Measurements from ENCODE around the gene BANF1. TPM values are rescaled to one million over a fixed set of nuclear protein-coding genes. Genes with fewer than 3 reads are reported as not detected.

The BANF1 gene
- total and polyA plus RNA-seq, 2 of the 13 experiments (the other 11 are each of a cell fraction or from before 2014, with no cell fraction given): 40.5 to 86.5 TPM

DNA sequence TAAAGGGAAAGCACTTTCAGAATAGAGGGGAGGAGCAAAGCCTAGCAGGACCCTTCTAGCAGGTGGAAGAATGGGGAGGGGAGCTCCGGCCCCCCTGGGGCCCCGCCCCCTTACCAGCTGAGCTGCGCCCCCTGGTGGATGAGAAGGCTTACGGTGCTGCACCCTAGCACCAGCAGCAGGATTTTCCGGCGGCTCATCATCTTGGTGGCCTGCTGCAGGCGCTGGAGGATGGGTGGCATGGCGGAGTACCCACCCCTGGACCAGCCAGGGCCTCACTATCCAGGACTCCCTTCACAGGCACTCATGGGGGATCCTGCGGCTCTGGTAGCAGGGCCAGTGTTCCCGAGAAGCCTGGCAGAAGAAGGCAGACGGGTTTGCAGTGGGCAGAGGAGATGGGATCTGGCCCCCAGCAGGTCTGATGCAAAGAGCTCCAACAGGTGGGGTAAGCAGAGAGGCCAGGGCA lies 42.9 kb downstream of the BANF1 start (continued):
- TF ChIP-seq, protein P1, sequence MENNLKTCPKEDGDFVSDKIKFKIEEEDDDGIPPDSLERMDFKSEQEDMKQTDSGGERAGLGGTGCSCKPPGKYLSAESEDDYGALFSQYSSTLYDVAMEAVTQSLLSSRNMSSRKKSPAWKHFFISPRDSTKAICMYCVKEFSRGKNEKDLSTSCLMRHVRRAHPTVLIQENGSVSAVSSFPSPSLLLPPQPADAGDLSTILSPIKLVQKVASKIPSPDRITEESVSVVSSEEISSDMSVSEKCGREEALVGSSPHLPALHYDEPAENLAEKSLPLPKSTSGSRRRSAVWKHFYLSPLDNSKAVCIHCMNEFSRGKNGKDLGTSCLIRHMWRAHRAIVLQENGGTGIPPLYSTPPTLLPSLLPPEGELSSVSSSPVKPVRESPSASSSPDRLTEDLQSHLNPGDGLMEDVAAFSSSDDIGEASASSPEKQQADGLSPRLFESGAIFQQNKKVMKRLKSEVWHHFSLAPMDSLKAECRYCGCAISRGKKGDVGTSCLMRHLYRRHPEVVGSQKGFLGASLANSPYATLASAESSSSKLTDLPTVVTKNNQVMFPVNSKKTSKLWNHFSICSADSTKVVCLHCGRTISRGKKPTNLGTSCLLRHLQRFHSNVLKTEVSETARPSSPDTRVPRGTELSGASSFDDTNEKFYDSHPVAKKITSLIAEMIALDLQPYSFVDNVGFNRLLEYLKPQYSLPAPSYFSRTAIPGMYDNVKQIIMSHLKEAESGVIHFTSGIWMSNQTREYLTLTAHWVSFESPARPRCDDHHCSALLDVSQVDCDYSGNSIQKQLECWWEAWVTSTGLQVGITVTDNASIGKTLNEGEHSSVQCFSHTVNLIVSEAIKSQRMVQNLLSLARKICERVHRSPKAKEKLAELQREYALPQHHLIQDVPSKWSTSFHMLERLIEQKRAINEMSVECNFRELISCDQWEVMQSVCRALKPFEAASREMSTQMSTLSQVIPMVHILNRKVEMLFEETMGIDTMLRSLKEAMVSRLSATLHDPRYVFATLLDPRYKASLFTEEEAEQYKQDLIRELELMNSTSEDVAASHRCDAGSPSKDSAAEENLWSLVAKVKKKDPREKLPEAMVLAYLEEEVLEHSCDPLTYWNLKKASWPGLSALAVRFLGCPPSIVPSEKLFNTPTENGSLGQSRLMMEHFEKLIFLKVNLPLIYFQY (CRISPR knock-in tag; IDR thresholded peaks at IDR 0.05; ENCODE audit: borderline replicate concordance): no peak
- TF ChIP-seq ZNF883 (CRISPR knock-in tag; IDR thresholded peaks at IDR 0.05; ENCODE audit: not compliant biosample characterization) (no peak), PHF8 (CRISPR knock-in tag; IDR thresholded peaks at IDR 0.05) (no peak), ATRX (CRISPR knock-in tag; IDR thresholded peaks at IDR 0.05; ENCODE audit: borderline replicate concordance) (no peak), ZNF790 (CRISPR knock-in tag; IDR thresholded peaks at IDR 0.05; ENCODE audit: borderline replicate concordance) (no peak), MIXL1 (CRISPR knock-in tag; IDR thresholded peaks at IDR 0.05) (no peak), TAF1 (CRISPR knock-in tag; IDR thresholded peaks at IDR 0.05) (no peak), ZNF234 (CRISPR knock-in tag; conservative IDR thresholded peaks at IDR 0.05) (no peak), LCORL (IDR thresholded peaks at IDR 0.05) (no peak), LCORL (CRISPR knock-in tag; IDR thresholded peaks at IDR 0.05) (no peak), PHF21A (CRISPR knock-in tag; IDR thresholded peaks at IDR 0.05) (no peak), ZBTB33 (CRISPR knock-in tag; IDR thresholded peaks at IDR 0.05) (no peak), RERE (CRISPR knock-in tag; IDR thresholded peaks at IDR 0.05; ENCODE audit: low read depth) (no peak), ZNF558 (CRISPR knock-in tag; IDR thresholded peaks at IDR 0.05; ENCODE audit: borderline replicate concordance) (no peak), ZNF570 (CRISPR knock-in tag; IDR thresholded peaks at IDR 0.05; ENCODE audit: borderline replicate concordance) (no peak), POGZ (CRISPR knock-in tag; IDR thresholded peaks at IDR 0.05) (no peak)
- TF ChIP-seq, protein P2, sequence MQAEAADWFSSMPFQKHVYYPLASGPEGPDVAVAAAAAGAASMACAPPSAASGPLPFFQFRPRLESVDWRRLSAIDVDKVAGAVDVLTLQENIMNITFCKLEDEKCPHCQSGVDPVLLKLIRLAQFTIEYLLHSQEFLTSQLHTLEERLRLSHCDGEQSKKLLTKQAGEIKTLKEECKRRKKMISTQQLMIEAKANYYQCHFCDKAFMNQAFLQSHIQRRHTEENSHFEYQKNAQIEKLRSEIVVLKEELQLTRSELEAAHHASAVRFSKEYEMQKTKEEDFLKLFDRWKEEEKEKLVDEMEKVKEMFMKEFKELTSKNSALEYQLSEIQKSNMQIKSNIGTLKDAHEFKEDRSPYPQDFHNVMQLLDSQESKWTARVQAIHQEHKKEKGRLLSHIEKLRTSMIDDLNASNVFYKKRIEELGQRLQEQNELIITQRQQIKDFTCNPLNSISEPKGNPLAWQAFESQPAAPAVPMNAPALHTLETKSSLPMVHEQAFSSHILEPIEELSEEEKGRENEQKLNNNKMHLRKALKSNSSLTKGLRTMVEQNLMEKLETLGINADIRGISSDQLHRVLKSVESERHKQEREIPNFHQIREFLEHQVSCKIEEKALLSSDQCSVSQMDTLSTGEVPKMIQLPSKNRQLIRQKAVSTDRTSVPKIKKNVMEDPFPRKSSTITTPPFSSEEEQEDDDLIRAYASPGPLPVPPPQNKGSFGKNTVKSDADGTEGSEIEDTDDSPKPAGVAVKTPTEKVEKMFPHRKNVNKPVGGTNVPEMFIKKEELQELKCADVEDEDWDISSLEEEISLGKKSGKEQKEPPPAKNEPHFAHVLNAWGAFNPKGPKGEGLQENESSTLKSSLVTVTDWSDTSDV (CRISPR knock-in tag; IDR thresholded peaks at IDR 0.05): no peak

Data from HepG2 (cell line).